PFSK-1 (cell line): ENCODE data around the gene DGKG.

Source experiments
- POLR2AphosphoS5 ChIP-seq: IDR thresholded peaks from 2 replicates; pipeline ENCODE4 v1.6.1; 2012; ENCODE audit warnings: low read depth, mild to moderate bottlenecking, control low read depth, low read length, moderate library complexity
- TF ChIP-seq, protein P1 (sequence below), 2 experiments: IDR thresholded peaks; 2 replicates each; pipeline versions ENCODE4 v1.6.1 to v1.8.0; 2011 to 2012; ENCODE audit warnings: low read depth in 2 of 2, low read length in 2 of 2, control low read depth in 1 of 2, inconsistent platforms in 1 of 2, mild to moderate bottlenecking in 1 of 2, moderate library complexity in 1 of 2; ENCODE audit not compliant: insufficient read depth in 1 of 2

DNA sequence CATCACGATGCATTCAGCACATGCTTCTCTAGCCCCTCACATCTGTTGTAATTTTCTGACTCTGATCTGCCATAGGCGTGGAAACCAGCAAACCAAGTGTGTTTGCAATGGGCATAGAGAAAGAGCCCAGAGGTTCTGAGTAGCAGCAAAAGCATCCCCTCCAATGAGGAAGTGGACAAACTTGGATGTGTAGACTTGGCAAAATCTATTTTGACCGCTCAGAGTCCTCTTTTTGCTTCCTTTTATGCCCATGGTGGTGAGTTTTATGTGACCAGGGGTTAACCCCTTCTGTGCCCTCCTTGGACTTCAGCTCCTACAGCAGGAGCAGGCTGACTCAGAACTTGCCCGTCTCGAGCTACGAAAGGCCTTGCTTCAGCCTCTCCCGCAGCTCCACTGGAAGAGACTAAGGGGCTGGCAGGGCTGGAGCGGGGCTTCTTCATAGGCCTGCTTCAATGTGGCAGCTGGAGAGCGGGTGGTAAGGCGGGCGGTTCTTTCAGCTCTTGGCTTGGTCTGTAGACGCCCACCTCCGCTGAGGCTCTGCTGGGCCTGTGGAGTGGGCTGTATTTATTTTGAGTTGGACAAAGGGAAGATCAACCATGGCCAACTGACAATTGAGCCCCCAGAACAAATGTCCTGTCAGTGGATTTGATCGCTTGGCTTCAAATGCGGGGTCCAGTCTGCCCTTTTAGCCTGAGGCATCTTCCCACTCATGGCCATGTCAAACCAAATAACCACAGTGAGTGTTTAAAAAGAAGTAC lies 246.6 kb downstream of the DGKG start:
- TF ChIP-seq POLR2AphosphoS5 = no peak
- TF ChIP-seq, protein P1, sequence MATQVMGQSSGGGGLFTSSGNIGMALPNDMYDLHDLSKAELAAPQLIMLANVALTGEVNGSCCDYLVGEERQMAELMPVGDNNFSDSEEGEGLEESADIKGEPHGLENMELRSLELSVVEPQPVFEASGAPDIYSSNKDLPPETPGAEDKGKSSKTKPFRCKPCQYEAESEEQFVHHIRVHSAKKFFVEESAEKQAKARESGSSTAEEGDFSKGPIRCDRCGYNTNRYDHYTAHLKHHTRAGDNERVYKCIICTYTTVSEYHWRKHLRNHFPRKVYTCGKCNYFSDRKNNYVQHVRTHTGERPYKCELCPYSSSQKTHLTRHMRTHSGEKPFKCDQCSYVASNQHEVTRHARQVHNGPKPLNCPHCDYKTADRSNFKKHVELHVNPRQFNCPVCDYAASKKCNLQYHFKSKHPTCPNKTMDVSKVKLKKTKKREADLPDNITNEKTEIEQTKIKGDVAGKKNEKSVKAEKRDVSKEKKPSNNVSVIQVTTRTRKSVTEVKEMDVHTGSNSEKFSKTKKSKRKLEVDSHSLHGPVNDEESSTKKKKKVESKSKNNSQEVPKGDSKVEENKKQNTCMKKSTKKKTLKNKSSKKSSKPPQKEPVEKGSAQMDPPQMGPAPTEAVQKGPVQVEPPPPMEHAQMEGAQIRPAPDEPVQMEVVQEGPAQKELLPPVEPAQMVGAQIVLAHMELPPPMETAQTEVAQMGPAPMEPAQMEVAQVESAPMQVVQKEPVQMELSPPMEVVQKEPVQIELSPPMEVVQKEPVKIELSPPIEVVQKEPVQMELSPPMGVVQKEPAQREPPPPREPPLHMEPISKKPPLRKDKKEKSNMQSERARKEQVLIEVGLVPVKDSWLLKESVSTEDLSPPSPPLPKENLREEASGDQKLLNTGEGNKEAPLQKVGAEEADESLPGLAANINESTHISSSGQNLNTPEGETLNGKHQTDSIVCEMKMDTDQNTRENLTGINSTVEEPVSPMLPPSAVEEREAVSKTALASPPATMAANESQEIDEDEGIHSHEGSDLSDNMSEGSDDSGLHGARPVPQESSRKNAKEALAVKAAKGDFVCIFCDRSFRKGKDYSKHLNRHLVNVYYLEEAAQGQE (IDR thresholded peaks at IDR 0.05; ENCODE audit: insufficient read depth in 1 of 2, low read depth in 2 of 2, low read length in 2 of 2) = no peak
